ENCODE results near the gene LGI2.

DNA sequence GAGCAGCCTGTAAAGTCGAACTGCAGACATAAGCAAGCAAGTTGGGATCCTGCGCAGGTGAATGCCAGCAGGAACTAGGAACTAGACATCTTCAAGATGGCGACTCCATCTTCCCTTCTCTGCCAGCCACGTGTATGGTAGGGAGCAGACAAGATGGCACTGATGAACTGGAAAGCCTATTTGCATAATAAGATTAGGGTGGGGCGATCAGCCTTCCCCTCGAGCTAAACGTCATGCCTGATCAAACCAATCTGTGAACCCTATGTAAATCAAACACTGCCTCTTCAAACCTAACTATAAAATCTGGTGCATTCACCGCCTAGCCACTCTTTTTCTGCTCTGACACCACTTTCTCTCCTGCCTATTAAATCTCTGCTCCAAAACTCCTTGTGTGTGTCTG is 28.1 kb upstream of the LGI2 start:
- TF ChIP-seq, protein P1, sequence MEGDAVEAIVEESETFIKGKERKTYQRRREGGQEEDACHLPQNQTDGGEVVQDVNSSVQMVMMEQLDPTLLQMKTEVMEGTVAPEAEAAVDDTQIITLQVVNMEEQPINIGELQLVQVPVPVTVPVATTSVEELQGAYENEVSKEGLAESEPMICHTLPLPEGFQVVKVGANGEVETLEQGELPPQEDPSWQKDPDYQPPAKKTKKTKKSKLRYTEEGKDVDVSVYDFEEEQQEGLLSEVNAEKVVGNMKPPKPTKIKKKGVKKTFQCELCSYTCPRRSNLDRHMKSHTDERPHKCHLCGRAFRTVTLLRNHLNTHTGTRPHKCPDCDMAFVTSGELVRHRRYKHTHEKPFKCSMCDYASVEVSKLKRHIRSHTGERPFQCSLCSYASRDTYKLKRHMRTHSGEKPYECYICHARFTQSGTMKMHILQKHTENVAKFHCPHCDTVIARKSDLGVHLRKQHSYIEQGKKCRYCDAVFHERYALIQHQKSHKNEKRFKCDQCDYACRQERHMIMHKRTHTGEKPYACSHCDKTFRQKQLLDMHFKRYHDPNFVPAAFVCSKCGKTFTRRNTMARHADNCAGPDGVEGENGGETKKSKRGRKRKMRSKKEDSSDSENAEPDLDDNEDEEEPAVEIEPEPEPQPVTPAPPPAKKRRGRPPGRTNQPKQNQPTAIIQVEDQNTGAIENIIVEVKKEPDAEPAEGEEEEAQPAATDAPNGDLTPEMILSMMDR (IDR thresholded peaks at IDR 0.05), result no peak
- TF ChIP-seq EZH2phosphoT487 (IDR thresholded peaks at IDR 0.05; ENCODE audit: borderline replicate concordance, low read depth), result no peak
- TF ChIP-seq EP300 (IDR thresholded peaks at IDR 0.05; ENCODE audit: borderline replicate concordance in 1 of 2, low read depth in 1 of 2, low read length in 1 of 2), result no peak
- no peak for TF ChIP-seq POLR2AphosphoS5 (IDR thresholded peaks at IDR 0.05; ENCODE audit: low read depth, low read length)
- TF ChIP-seq RAD21 (IDR thresholded peaks at IDR 0.05; ENCODE audit: low read length), result no peak

All from SK-N-SH (cell line).